ENCODE data around the gene CCDC159. TPM values are rescaled to one million over a fixed set of nuclear protein-coding genes. Genes with fewer than 3 reads are reported as not detected.

Gene CCDC159
- total RNA-seq, 2 donors from 2014 or later: 26.5 to 32.6 TPM

GRCh38 chr19:11361037-11361770 lies 14.9 kb downstream of the CCDC159 start:
- intact Hi-C loops (cut with DNase I): no loop called here
- DNase-seq (peak; percentile 72 to 79 (median 76)), ATAC-seq (peak; percentile 76)
- Histone ChIP-seq H3K4me1 (peaks cover 9% of the 10 kb centered on the region), H3K27ac (no peak overlapping the region), H3K36me3 (replicated peaks in 1 of 2; ENCODE audit: insufficient read depth in 1 of 2, low read depth in 2 of 2) (no peaks in the 10 kb centered on the region), H3K4me3 (no peak overlapping the region), H3K27me3 (no peaks in the 10 kb centered on the region), H3K9me3 (no peaks in the 10 kb centered on the region)
- no peak for TF ChIP-seq POLR2A (IDR thresholded peaks at IDR 0.05)
- no peak for TF ChIP-seq CTCF (IDR thresholded peaks at IDR 0.05)
- whole genome bisulfite sequencing, 2 donors: 40 to 61% methylated on average over 7 to 39 of the region's 43 CpGs

- intact Hi-C loops (cut with DNase I): no loop called here
- H3K27ac ChIP-seq: no peak overlapping the region
- no peak for DNase-seq
- 88 to 92% methylated on average over 30 to 35 of the region's 35 CpGs for WGBS, 2 donors
- H3K9me3 ChIP-seq: no peaks in the 10 kb centered on the region
- peaks cover 7% of the 10 kb centered on the region for H3K4me1 ChIP-seq
- TF ChIP-seq CTCF (IDR thresholded peaks at IDR 0.05) (no peak), POLR2A (IDR thresholded peaks at IDR 0.05) (no peak)
- H3K27me3 ChIP-seq: no peaks in the 10 kb centered on the region
- no peaks in the 10 kb centered on the region for H3K36me3 ChIP-seq (replicated peaks in 1 of 2; ENCODE audit: insufficient read depth in 1 of 2, low read depth in 2 of 2)
- H3K4me3 ChIP-seq: no peak overlapping the region
- no peak for ATAC-seq
Observed at GRCh38 chr19:11361771-11362731, 15.7 kb downstream of the CCDC159 start.

- no peaks in the 10 kb centered on the region for H3K27me3 ChIP-seq
- no peak for TF ChIP-seq CTCF (IDR thresholded peaks at IDR 0.05)
- no peak for TF ChIP-seq POLR2A (IDR thresholded peaks at IDR 0.05)
- 94 to 96% methylated on average over 9 to 10 of the region's 10 CpGs for WGBS, 2 donors
- peaks cover 7% of the 10 kb centered on the region for H3K4me1 ChIP-seq
- no peaks in the 10 kb centered on the region for H3K36me3 ChIP-seq (replicated peaks in 1 of 2; ENCODE audit: insufficient read depth in 1 of 2, low read depth in 2 of 2)
- DNase-seq (no peak), ATAC-seq (no peak)
- no peak overlapping the region for H3K27ac ChIP-seq
- no peak overlapping the region for H3K4me3 ChIP-seq
- intact Hi-C loops (cut with DNase I): no loop called here
- no peaks in the 10 kb centered on the region for H3K9me3 ChIP-seq
Observed at GRCh38 chr19:11363881-11364280, 17.6 kb downstream of the CCDC159 start.

GRCh38 chr19:11364296-11364904 lies 18.1 kb downstream of the CCDC159 start:
- peaks cover 7% of the 10 kb centered on the region for H3K4me1 ChIP-seq
- no peaks in the 10 kb centered on the region for H3K9me3 ChIP-seq
- no peaks in the 10 kb centered on the region for H3K36me3 ChIP-seq (replicated peaks in 1 of 2; ENCODE audit: insufficient read depth in 1 of 2, low read depth in 2 of 2)
- no peak overlapping the region for H3K4me3 ChIP-seq
- H3K27ac ChIP-seq: no peak overlapping the region
- H3K27me3 ChIP-seq: no peaks in the 10 kb centered on the region
- DNase-seq (no peak), ATAC-seq (no peak)
- TF ChIP-seq POLR2A (IDR thresholded peaks at IDR 0.05) (no peak), CTCF (IDR thresholded peaks at IDR 0.05) (no peak)
- intact Hi-C loops (cut with DNase I): no loop called here
- WGBS, 2 donors: 92 to 96% methylated on average over 22 to 25 of the region's 28 CpGs
